Keratinocyte (primary cell): ENCODE data around the gene ULK4. TPM values are rescaled to one million over a fixed set of nuclear protein-coding genes. Genes with fewer than 3 reads are reported as not detected.

Experiments
- DNase-seq: peaks from one replicate; pipeline ENCODE4 v3.0.0-alpha.2; 2011; ENCODE audit warnings: low read depth, missing footprints, low spot score
- FAIRE-seq: peaks from 2 replicates; lab custom pipeline; 2011; peaks lifted over from hg19 to GRCh38; lab: Jason Lieb, UNC
- H2AFZ ChIP-seq: 2 replicates; pipeline ENCODE4 v1.6.0; 2012; ENCODE audit warnings: low read length, control low read depth, inconsistent platforms; ENCODE audit not compliant: control insufficient read depth
- H3K27ac ChIP-seq: 2 replicates; pipeline ENCODE4 v1.5.1; 2011; ENCODE audit warnings: low read length; ENCODE audit not compliant: control insufficient read depth, insufficient read depth
- H3K27me3 ChIP-seq: 3 replicates; pipeline ENCODE4 v1.6.0; 2011; ENCODE audit warnings: low read length; ENCODE audit not compliant: control insufficient read depth, insufficient read depth; ENCODE audit errors: extremely low read depth
- H3K36me3 ChIP-seq, 2 experiments: 2 replicates in 1 of 2; 3 replicates in 1 of 2; pipeline ENCODE4 v1.5.1; 2011; ENCODE audit warnings: low read length in 2 of 2, mild to moderate bottlenecking in 1 of 2; ENCODE audit not compliant: control insufficient read depth in 2 of 2, insufficient read depth in 2 of 2; ENCODE audit errors: extremely low read depth in 1 of 2
- H3K4me1 ChIP-seq: 3 replicates; pipeline ENCODE4 v1.5.1; 2011; ENCODE audit warnings: low read length; ENCODE audit not compliant: control insufficient read depth, insufficient read depth; ENCODE audit errors: extremely low read depth
- H3K4me2 ChIP-seq: 3 replicates; pipeline ENCODE4 v1.6.0; 2011; ENCODE audit warnings: low read depth, low read length; ENCODE audit not compliant: control insufficient read depth, insufficient read depth; ENCODE audit errors: extremely low read depth
- H3K4me3 ChIP-seq, 3 experiments: fragments of 200-600 bp in 1 of 3; sonication (generic) in 1 of 3; 2 replicates in 2 of 3; 3 replicates in 1 of 3; pipeline ENCODE4 v1.5.1; 2011 to 2016; ENCODE audit warnings: low read length in 3 of 3, mild to moderate bottlenecking in 3 of 3, control low read depth in 2 of 3, inconsistent platforms in 1 of 3, low read depth in 1 of 3, mixed read lengths in 1 of 3, mixed run types in 1 of 3, moderate library complexity in 1 of 3; ENCODE audit not compliant: control insufficient read depth in 2 of 3, insufficient read depth in 2 of 3; ENCODE audit errors: extremely low read depth in 1 of 3
- H3K79me2 ChIP-seq: 2 replicates; pipeline ENCODE4 v1.6.0; 2012; ENCODE audit warnings: low read length; ENCODE audit not compliant: control insufficient read depth, insufficient read depth
- H3K9ac ChIP-seq: 3 replicates; pipeline ENCODE4 v1.6.0; 2011; ENCODE audit warnings: low read length; ENCODE audit not compliant: control insufficient read depth, insufficient read depth; ENCODE audit errors: extremely low read depth
- H3K9me1 ChIP-seq: 3 replicates; pipeline ENCODE4 v1.6.0; 2011; ENCODE audit warnings: low read length; ENCODE audit not compliant: control insufficient read depth, insufficient read depth; ENCODE audit errors: extremely low read depth
- H3K9me3 ChIP-seq: 2 replicates; pipeline ENCODE4 v1.5.1; 2012; ENCODE audit warnings: low read depth, low read length; ENCODE audit not compliant: control insufficient read depth
- H4K20me1 ChIP-seq: 3 replicates; pipeline ENCODE4 v1.6.0; 2011; ENCODE audit warnings: low read length; ENCODE audit not compliant: control insufficient read depth, insufficient read depth; ENCODE audit errors: extremely low read depth
- EZH2 ChIP-seq: IDR thresholded peaks from one replicate; pipeline ENCODE4 v1.6.1; 2012; ENCODE audit warnings: inconsistent platforms, mild to moderate bottlenecking, low read length, moderate library complexity
- dilution Hi-C: fragments of 300-500 bp; cut with MboI; formaldehyde crosslinking; loops from one replicate; pipeline ENCODE4 v1.7.0; 2020; ENCODE audit warnings: low sequenced_read_pairs; ENCODE audit not compliant: extremely low pct_ligation_motif_present
- polyA plus RNA-seq, 5 experiments: library from polyadenylated mRNA; depleted of rRNA in 3 of 5; stranded (reverse) in 3 of 5; stranded (forward) in 1 of 5; unstranded in 1 of 5; fragments of >200 nt; gene quantifications; 1 replicate in 1 of 5; 2 replicates in 3 of 5; 3 replicates in 1 of 5; pipeline versions ENCODE4 v1.2.1 to v1.2.3, GENCODE V29; 2011 to 2012; ENCODE audit warnings: missing spikeins in 2 of 5, low read depth in 1 of 5, low replicate concordance in 1 of 5
- TF ChIP-seq, protein P1 (sequence below), 3 experiments: IDR thresholded peaks in 1 of 3; conservative IDR thresholded peaks in 1 of 3; optimal IDR thresholded peaks in 1 of 3; 2 replicates in 2 of 3; 3 replicates in 1 of 3; pipeline versions ENCODE3 to v1.5.1; 2011; ENCODE audit warnings: low read length in 3 of 3, mild to moderate bottlenecking in 3 of 3, moderate library complexity in 2 of 3, control low read depth in 1 of 3, inconsistent platforms in 1 of 3; ENCODE audit not compliant: insufficient read depth in 2 of 3; ENCODE audit errors: extremely low read depth in 1 of 3

The ULK4 gene
- polyA plus RNA-seq, 1 donor (not counting 4 experiments of a cell fraction or from before 2014, with no cell fraction given) = 6.1 TPM

DNA sequence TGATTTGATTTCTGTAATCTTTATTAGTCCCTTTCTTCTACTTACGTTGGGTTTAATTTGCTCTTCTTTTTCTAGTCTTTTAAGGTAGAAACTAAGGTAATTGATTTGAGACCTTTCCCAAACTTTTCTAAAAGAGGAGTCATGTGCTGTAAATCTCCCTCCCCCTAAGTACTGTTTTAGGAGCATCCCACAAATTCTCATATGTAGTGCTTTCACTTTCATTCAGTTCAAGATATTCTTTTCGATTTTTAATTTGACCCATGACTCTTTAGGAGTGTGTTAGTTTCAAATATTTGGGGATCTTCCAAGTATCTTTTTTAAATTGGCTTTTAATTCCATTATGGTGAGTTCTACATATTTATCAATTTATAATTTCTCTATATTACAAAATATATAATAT lies 520.8 kb downstream of the ULK4 start:
- Histone ChIP-seq H3K9me3 (no peaks in the 10 kb centered on the region), H3K27me3 (no peaks in the 10 kb centered on the region), H3K9me1 (no peaks in the 10 kb centered on the region), H3K4me1 (no peaks in the 10 kb centered on the region), H3K4me3 (no peak overlapping the region), H2AFZ (no peak overlapping the region), H3K4me2 (no peak overlapping the region), H3K9ac (no peak overlapping the region), H4K20me1 (no peaks in the 10 kb centered on the region), H3K79me2 (no peaks in the 10 kb centered on the region), H3K27ac (no peak overlapping the region), H3K36me3 (no peaks in the 10 kb centered on the region)
- TF ChIP-seq, protein P1, sequence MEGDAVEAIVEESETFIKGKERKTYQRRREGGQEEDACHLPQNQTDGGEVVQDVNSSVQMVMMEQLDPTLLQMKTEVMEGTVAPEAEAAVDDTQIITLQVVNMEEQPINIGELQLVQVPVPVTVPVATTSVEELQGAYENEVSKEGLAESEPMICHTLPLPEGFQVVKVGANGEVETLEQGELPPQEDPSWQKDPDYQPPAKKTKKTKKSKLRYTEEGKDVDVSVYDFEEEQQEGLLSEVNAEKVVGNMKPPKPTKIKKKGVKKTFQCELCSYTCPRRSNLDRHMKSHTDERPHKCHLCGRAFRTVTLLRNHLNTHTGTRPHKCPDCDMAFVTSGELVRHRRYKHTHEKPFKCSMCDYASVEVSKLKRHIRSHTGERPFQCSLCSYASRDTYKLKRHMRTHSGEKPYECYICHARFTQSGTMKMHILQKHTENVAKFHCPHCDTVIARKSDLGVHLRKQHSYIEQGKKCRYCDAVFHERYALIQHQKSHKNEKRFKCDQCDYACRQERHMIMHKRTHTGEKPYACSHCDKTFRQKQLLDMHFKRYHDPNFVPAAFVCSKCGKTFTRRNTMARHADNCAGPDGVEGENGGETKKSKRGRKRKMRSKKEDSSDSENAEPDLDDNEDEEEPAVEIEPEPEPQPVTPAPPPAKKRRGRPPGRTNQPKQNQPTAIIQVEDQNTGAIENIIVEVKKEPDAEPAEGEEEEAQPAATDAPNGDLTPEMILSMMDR (optimal IDR thresholded peaks at IDR 0.05 in 1 of 3, IDR thresholded peaks at IDR 0.05 in 1 of 3, conservative IDR thresholded peaks at IDR 0.05 in 1 of 3; ENCODE audit: extremely low read depth in 1 of 3, insufficient read depth in 2 of 3, low read length in 3 of 3) = no peak
- TF ChIP-seq EZH2 = no peak
- dilution Hi-C loops = no loop called here
- no peak for DNase-seq
- no peak for FAIRE-seq

DNA sequence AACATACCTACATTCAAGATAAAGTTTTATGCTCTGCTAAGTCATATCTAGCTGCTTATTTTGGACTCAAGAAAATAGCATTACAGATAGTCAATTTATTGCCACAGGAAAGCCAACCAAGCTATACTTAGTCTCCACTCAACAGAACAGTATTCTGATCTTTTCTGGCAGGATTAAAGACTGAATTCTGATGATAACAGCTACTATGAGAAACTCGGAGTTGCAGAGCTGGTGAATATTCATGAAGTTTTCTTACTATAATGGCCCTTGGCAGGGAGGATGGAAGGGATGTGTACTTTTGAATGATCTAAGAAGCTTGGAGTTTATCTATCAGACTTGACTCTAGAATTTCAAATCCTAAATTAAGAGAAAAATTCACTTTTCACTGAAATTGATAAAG lies 524.9 kb downstream of the ULK4 start:
- Histone ChIP-seq H3K79me2 (no peaks in the 10 kb centered on the region), H4K20me1 (no peaks in the 10 kb centered on the region), H3K4me2 (no peak overlapping the region), H3K27ac (no peak overlapping the region), H3K4me1 (no peaks in the 10 kb centered on the region), H3K36me3 (no peaks in the 10 kb centered on the region), H3K9me1 (no peaks in the 10 kb centered on the region), H3K4me3 (no peak overlapping the region), H2AFZ (no peak overlapping the region), H3K9me3 (no peaks in the 10 kb centered on the region), H3K9ac (no peak overlapping the region), H3K27me3 (no peaks in the 10 kb centered on the region)
- FAIRE-seq = no peak
- TF ChIP-seq, protein P1 (optimal IDR thresholded peaks at IDR 0.05 in 1 of 3, IDR thresholded peaks at IDR 0.05 in 1 of 3, conservative IDR thresholded peaks at IDR 0.05 in 1 of 3; ENCODE audit: extremely low read depth in 1 of 3, insufficient read depth in 2 of 3, low read length in 3 of 3) = no peak
- TF ChIP-seq EZH2 = no peak
- dilution Hi-C loops = no loop called here
- DNase-seq = no peak
